ENCODE data around the gene CCSER1. TPM values are rescaled to one million over a fixed set of nuclear protein-coding genes. Genes with fewer than 3 reads are reported as not detected.

Gene CCSER1
- total RNA-seq, 2 experiments from 2014 or later = not detected

GRCh38 chr4:90171491-90171890 is 44.3 kb downstream of the CCSER1 start:
- Mint-ChIP-seq H3K36me3 (ENCODE audit: low read depth) (no peaks in the 10 kb centered on the region), H3K9me3 (peaks cover 9% of the 10 kb centered on the region), H3K27ac (no peak overlapping the region), H3K27me3 (no peaks in the 10 kb centered on the region), H3K4me1 (ENCODE audit: low read depth) (no peaks in the 10 kb centered on the region), H3K4me3 (no peak overlapping the region)
- no peak for TF ChIP-seq CTCF (IDR thresholded peaks at IDR 0.05)
- DNase-seq (no peak), ATAC-seq (no peak)
- ChIA-PET POLR2A (no interaction called here), CTCF (no interaction called here)
- intact Hi-C loops (cut with micrococcal nuclease) = no loop called here

- no peaks in the 10 kb centered on the region for H3K27me3 Mint-ChIP-seq
- no peaks in the 10 kb centered on the region for H3K4me1 Mint-ChIP-seq (ENCODE audit: low read depth)
- intact Hi-C loops (cut with micrococcal nuclease) = no loop called here
- ATAC-seq (no peak), DNase-seq (no peak)
- no peak for TF ChIP-seq CTCF (IDR thresholded peaks at IDR 0.05)
- POLR2A ChIA-PET = no interaction called here
- no peak overlapping the region for H3K4me3 Mint-ChIP-seq
- peaks cover 8% of the 10 kb centered on the region for H3K9me3 Mint-ChIP-seq
- CTCF ChIA-PET = no interaction called here
- no peaks in the 10 kb centered on the region for H3K36me3 Mint-ChIP-seq (ENCODE audit: low read depth)
- no peak overlapping the region for H3K27ac Mint-ChIP-seq
Observed at GRCh38 chr4:90174621-90175023, 47.4 kb downstream of the CCSER1 start.

- Mint-ChIP-seq H3K4me1 (ENCODE audit: low read depth) (no peaks in the 10 kb centered on the region), H3K27me3 (no peaks in the 10 kb centered on the region), H3K36me3 (ENCODE audit: low read depth) (no peaks in the 10 kb centered on the region), H3K4me3 (no peak overlapping the region), H3K27ac (no peak overlapping the region), H3K9me3 (no peaks in the 10 kb centered on the region)
- ChIA-PET CTCF (no interaction called here), POLR2A (no interaction called here)
- TF ChIP-seq CTCF (IDR thresholded peaks at IDR 0.05) = no peak
- DNase-seq (no peak), ATAC-seq (no peak)
- intact Hi-C loops (cut with micrococcal nuclease) = no loop called here
Observed at GRCh38 chr4:90181644-90182043, 54.5 kb downstream of the CCSER1 start.

GRCh38 chr4:90183254-90183653 is 56.1 kb downstream of the CCSER1 start:
- H3K4me3 Mint-ChIP-seq = no peak overlapping the region
- ATAC-seq (no peak), DNase-seq (no peak)
- intact Hi-C loops (cut with micrococcal nuclease) = no loop called here
- ChIA-PET POLR2A (interaction anchor here (0.6 kb wide), 1 partner anchor 14 kb away, joined by 3 read pairs; no protein-coding TSS in a partner anchor), CTCF (no interaction called here)
- no peaks in the 10 kb centered on the region for H3K27me3 Mint-ChIP-seq
- H3K9me3 Mint-ChIP-seq = no peaks in the 10 kb centered on the region
- no peaks in the 10 kb centered on the region for H3K4me1 Mint-ChIP-seq (ENCODE audit: low read depth)
- TF ChIP-seq CTCF (IDR thresholded peaks at IDR 0.05) = no peak
- H3K27ac Mint-ChIP-seq = no peak overlapping the region
- H3K36me3 Mint-ChIP-seq (ENCODE audit: low read depth) = no peaks in the 10 kb centered on the region

GRCh38 chr4:90184560-90184959 is 57.4 kb downstream of the CCSER1 start:
- POLR2A ChIA-PET = no interaction called here
- no peak overlapping the region for H3K27ac Mint-ChIP-seq
- no peak overlapping the region for H3K4me3 Mint-ChIP-seq
- H3K4me1 Mint-ChIP-seq (ENCODE audit: low read depth) = no peaks in the 10 kb centered on the region
- no peaks in the 10 kb centered on the region for H3K36me3 Mint-ChIP-seq (ENCODE audit: low read depth)
- no peak for ATAC-seq
- H3K9me3 Mint-ChIP-seq = no peaks in the 10 kb centered on the region
- CTCF ChIA-PET = no interaction called here
- no peak for DNase-seq
- intact Hi-C loops (cut with micrococcal nuclease) = no loop called here
- H3K27me3 Mint-ChIP-seq = no peaks in the 10 kb centered on the region
- no peak for TF ChIP-seq CTCF (IDR thresholded peaks at IDR 0.05)

All from activated CD8-positive, alpha-beta T cell treated with anti-CD3 and anti-CD28 coated beads for 36 hours (primary cell).